ENCODE results near the gene HYAL3. TPM values are rescaled to one million over a fixed set of nuclear protein-coding genes. Genes with fewer than 3 reads are reported as not detected.

HYAL3 gene
- total and polyA plus RNA-seq, 2 donors (not counting 1 experiment from before 2014, with no cell fraction given): 3.7 to 4.2 TPM

- Histone ChIP-seq H3K4me2 (replicated peaks; ENCODE audit: low read depth, low read length, poor library complexity, severe bottlenecking) (no peak overlapping the region), H3K4me1 (ENCODE audit: control insufficient read depth in 2 of 2, insufficient read depth in 2 of 2, low read length in 2 of 2) (peaks cover 33 to 39% of the 10 kb centered on the region in 2 donors), H4K20me1 (ENCODE audit: control insufficient read depth, insufficient read depth, low read length, poor library complexity, severe bottlenecking) (peaks cover 10% of the 10 kb centered on the region), H3K79me2 (ENCODE audit: control insufficient read depth, insufficient read depth, low read length) (no peaks in the 10 kb centered on the region), H3K36me3 (replicated peaks in 1 of 2; ENCODE audit: control extremely low read depth in 1 of 2, control insufficient read depth in 1 of 2, extremely low read depth in 1 of 2, insufficient read depth in 2 of 2, low read length in 1 of 2) (no peaks in the 10 kb centered on the region), H3K27me3 (replicated peaks in 1 of 4; ENCODE audit: control extremely low read depth in 1 of 4, control insufficient read depth in 3 of 4, insufficient read depth in 4 of 4, low read length in 3 of 4) (peaks cover 0 to 53% (median 23%) of the 10 kb centered on the region in 4 experiments), H3K27ac (ENCODE audit: low read length in 2 of 2) (no peak overlapping the region), H2AFZ (ENCODE audit: insufficient read depth, low read depth, low read length, poor library complexity, severe bottlenecking) (no peak overlapping the region), H3K4me3 (ENCODE audit: control extremely low read depth in 1 of 5, extremely low read depth in 1 of 5, insufficient read depth in 1 of 5, low read depth in 2 of 5, low read length in 4 of 5) (no peak overlapping the region), H3K9ac (ENCODE audit: low read length) (no peak overlapping the region), H3K9me3 (ENCODE audit: control extremely low read depth in 1 of 3, control insufficient read depth in 2 of 3, insufficient read depth in 1 of 3, low read length in 2 of 3) (peaks cover 0 to 2% (median 0%) of the 10 kb centered on the region in 3 donors)
- intact Hi-C loops (cut with micrococcal nuclease): no loop called here
- Mint-ChIP-seq H3K27me3 (peaks cover 34% of the 10 kb centered on the region), H3K4me1 (peaks cover 26% of the 10 kb centered on the region), H3K27ac (no peak overlapping the region), H3K4me3 (no peak overlapping the region), H3K9me3 (ENCODE audit: insufficient read depth) (no peaks in the 10 kb centered on the region)
- ChIA-PET CTCF (interaction anchor here (0.6 to 5.5 kb wide), 14 partner anchors 8 to 152 kb away, joined by 3 to 46 read pairs (median 4); partner anchors contain the start of gene GNAT1), POLR2A (interaction anchor here (0.5 kb wide), 1 partner anchor 20 kb away, joined by 7 read pairs; no protein-coding TSS in a partner anchor)
- ATAC-seq (ENCODE audit: low read depth): no peak
- TF ChIP-seq CTCF (IDR thresholded peaks at IDR 0.05) (no peak), EZH2 (IDR thresholded peaks at IDR 0.05; ENCODE audit: borderline replicate concordance, insufficient read depth, low read depth, low read length, poor library complexity, severe bottlenecking) (no peak)
- 92% methylated on average over 8 of the region's 10 CpGs for WGBS (ENCODE audit: insufficient coverage)
- DNase-seq: no peak
Observed at GRCh38 chr3:50271314-50271936, 27.8 kb downstream of the HYAL3 start.

Measured in B cell (primary cell).